Effector memory CD4-positive, alpha-beta T cell (primary cell): Measurements from ENCODE around the gene CLASP1.
"Not testable (repeated sequence)": the region's sequence is repeated elsewhere in the genome, so short reads cannot be mapped to it uniquely, and the experiment has no call there.

Experiments
- DNase-seq, 3 donors: peaks; one replicate each; pipeline ENCODE4 v3.0.0-alpha.2; 2020
- H3K27ac ChIP-seq: 2 replicates; pipeline ENCODE4 v1.7.0; 2013; ENCODE audit warnings: mild to moderate bottlenecking, low read length, moderate library complexity; ENCODE audit not compliant: insufficient read depth, poor library complexity, severe bottlenecking
- H3K27me3 ChIP-seq: replicated peaks from 2 replicates; pipeline ENCODE4 v1.7.0; 2013; ENCODE audit warnings: mild to moderate bottlenecking, low read length; ENCODE audit not compliant: insufficient read depth, control insufficient read depth, poor library complexity, severe bottlenecking
- H3K36me3 ChIP-seq: 2 replicates; pipeline ENCODE4 v1.7.0; 2013; ENCODE audit warnings: mild to moderate bottlenecking, low read length, moderate library complexity; ENCODE audit not compliant: control insufficient read depth, insufficient read depth
- H3K4me1 ChIP-seq: 2 replicates; pipeline ENCODE4 v1.7.0; 2013; ENCODE audit warnings: low read length, mild to moderate bottlenecking; ENCODE audit not compliant: control insufficient read depth, insufficient read depth, poor library complexity, severe bottlenecking
- H3K4me3 ChIP-seq: 2 replicates; pipeline ENCODE4 v1.7.0; 2013; ENCODE audit warnings: low read length, low read depth, mild to moderate bottlenecking; ENCODE audit not compliant: insufficient read depth, poor library complexity, severe bottlenecking
- H3K9me3 ChIP-seq: 2 replicates; pipeline ENCODE4 v1.7.0; 2013; ENCODE audit warnings: mild to moderate bottlenecking, low read length, moderate library complexity; ENCODE audit not compliant: control insufficient read depth

The CLASP1 gene

DNA sequence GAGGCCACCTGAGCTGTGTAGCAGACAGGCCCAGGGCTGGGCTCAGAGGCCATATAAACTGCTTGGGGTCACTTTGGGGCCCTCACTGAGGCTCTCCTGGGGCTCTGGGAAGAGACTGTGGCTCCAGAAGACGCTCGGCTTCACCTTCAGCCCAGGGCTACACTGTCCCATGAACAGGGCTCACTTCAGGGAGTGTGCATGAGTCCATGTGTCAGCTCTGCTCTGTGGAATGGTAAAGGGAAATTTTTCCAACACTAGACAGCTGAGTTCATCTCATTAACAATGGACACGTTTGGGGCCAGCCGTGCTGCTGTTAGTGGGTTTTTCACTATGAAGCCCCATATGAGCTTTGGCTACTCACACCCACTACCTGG lies 298.9 kb downstream of the CLASP1 start:
- no peaks in the 10 kb centered on the region for H3K9me3 ChIP-seq
- no peaks in the 10 kb centered on the region for H3K27me3 ChIP-seq
- H3K4me1 ChIP-seq: no peaks in the 10 kb centered on the region
- peaks cover 83% of the 10 kb centered on the region for H3K36me3 ChIP-seq
- no peak for DNase-seq
- H3K27ac ChIP-seq: no peak overlapping the region
- H3K4me3 ChIP-seq: no peak overlapping the region

DNA sequence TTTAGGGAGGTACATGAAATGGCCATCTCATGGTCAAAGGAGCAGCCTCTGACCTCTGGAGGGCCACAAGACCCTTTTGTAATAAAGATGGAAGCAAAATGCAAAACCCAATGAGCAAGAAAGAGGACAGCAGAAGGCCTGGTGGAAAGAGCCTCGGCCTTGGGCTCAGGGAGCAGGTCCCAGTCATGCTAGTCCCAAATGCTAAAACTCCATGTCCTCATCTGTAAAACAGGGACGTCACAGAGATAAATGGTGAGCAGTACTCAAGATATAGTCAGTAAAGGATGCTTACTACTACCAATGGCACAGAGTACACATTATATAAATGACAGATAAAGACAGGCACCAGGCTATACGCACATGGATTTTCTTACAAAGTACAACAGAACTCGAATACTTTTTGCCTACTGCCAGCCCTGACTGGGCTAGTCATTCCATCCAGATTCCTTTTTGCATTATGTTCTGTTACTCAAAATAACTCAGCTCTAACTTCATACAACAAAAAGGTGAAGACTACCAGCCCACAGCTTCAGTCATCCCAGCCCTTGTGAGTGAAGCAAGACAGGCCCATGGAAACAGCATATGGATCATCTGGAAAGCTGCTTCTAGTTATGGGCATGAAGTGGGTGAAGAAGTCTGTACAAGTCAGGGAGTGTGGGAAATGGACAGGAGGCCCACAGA lies 299.4 kb downstream of the CLASP1 start:
- no peak for DNase-seq
- H3K36me3 ChIP-seq: peaks cover 85% of the 10 kb centered on the region
- no peak overlapping the region for H3K4me3 ChIP-seq
- H3K27me3 ChIP-seq: no peaks in the 10 kb centered on the region
- H3K27ac ChIP-seq: no peak overlapping the region
- no peaks in the 10 kb centered on the region for H3K4me1 ChIP-seq
- no peaks in the 10 kb centered on the region for H3K9me3 ChIP-seq

DNA sequence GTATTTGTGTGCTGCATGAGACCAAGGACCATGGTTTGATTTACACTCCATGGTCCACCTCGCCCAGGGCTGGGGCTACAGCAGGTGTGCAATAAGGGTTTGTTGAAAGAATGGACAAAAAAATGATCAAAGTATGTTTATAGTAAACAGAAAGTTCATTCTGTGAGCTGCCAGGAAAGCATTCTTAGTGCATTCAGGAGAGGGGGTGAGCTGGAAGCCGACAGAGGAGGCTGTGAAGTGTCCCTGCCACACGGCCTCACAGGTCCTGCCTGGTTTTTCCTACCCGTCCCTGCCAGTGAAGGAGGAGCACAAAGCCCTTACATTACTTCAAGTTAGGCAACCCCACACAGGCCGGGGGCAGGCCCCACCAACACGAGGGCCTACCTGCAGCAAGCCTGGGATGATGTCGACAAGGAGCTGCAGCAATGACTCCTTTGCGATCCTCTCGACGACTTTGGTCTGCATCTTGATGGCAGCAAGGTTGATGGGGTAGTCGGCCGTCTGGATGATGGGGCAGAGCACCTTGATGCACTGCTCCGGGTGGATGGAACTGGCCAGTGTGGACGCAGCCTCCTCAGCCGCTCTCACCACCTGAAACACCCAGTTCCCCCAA lies 301.0 kb downstream of the CLASP1 start:
- H3K27me3 ChIP-seq: no peaks in the 10 kb centered on the region
- H3K27ac ChIP-seq: no peak overlapping the region
- DNase-seq: no peak
- no peak overlapping the region for H3K4me3 ChIP-seq
- H3K36me3 ChIP-seq: peaks cover 77% of the 10 kb centered on the region
- no peaks in the 10 kb centered on the region for H3K4me1 ChIP-seq
- no peaks in the 10 kb centered on the region for H3K9me3 ChIP-seq

DNA sequence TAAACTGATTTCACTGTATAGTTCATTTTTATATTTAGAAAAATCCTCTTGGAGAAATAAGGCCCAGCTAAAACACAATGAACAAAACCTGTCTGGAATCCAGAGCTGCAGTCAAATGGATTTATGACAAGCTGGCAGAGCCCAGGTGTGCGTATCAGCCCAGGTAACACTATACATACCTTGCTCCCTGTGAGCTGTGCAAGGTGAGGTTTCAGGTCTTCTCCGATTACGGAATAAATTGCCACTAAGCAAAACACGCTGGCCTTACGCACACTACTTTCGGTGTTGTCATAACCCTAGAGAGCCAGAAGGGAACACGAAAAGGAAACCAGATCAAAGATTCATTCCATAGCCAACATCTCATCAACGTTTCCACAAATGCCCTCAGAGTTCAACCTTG lies 302.4 kb downstream of the CLASP1 start:
- no peaks in the 10 kb centered on the region for H3K4me1 ChIP-seq
- DNase-seq: no peak
- H3K27ac ChIP-seq: no peak overlapping the region
- no peaks in the 10 kb centered on the region for H3K9me3 ChIP-seq
- H3K27me3 ChIP-seq: no peaks in the 10 kb centered on the region
- H3K36me3 ChIP-seq: peaks cover 69% of the 10 kb centered on the region
- H3K4me3 ChIP-seq: no peak overlapping the region

DNA sequence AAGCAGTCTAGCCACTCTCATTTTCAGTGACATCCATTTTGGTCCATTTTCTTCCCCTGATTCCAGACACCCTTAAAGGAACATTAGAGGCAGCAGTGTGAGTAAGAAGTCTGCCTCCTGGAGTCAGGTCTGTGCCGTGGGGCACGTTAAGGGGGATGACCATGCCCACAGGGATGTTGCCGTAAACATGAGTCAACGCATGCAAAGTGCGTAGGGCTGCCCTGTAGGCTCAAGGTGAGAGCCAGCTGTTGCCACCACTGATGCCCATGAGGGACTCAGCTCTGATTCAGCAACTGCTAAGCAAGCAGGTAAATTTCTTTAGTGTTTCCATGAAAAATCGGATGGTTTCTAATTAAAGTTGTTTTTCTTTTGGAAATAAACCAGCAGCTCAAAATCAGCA lies 302.9 kb downstream of the CLASP1 start:
- H3K4me1 ChIP-seq: no peaks in the 10 kb centered on the region
- H3K27me3 ChIP-seq: no peaks in the 10 kb centered on the region
- no peaks in the 10 kb centered on the region for H3K9me3 ChIP-seq
- DNase-seq: no peak
- H3K27ac ChIP-seq: no peak overlapping the region
- H3K36me3 ChIP-seq: peaks cover 64% of the 10 kb centered on the region
- no peak overlapping the region for H3K4me3 ChIP-seq

DNA sequence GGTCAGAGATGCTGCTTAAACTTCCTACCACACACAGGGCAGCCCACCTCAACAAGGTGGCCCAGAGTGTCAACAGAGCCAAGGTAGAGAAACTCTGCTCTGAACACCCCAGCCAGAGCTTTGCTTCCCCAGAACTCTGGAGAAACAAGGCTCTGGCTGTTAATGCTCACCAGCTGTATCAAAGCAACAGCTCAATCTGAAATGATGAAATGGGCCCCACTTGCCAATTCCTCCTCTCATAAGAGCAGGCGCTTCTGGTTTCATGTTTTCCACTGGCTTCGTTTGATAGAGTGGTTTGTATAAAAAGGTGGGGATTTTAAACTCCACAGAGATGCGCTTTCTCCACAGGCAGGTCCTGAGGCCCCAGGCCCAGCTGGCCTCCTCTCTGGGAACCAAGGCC lies 303.4 kb downstream of the CLASP1 start:
- H3K27me3 ChIP-seq: no peaks in the 10 kb centered on the region
- no peak overlapping the region for H3K27ac ChIP-seq
- peaks cover 59% of the 10 kb centered on the region for H3K36me3 ChIP-seq
- H3K4me3 ChIP-seq: no peak overlapping the region
- DNase-seq: no peak
- H3K4me1 ChIP-seq: no peaks in the 10 kb centered on the region
- H3K9me3 ChIP-seq: no peaks in the 10 kb centered on the region

DNA sequence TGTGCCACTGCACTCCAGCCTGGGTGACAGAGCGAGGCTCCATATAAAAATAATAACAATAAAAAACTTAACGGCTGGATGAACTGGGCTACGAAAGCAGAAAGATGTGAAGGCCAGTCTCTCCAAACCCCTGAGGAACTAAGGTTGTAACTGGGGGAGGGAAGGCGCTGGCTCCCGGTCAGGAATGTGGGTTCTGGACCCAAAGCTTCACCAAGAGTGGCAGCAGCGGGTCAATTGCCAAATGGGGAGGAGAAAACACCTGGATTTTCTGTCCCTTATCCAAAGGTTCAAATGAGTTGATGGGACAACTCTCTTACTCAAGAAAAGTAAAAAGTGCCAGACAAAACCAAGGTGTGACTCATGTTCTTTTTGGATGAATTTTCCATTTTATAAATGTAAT lies 304.2 kb downstream of the CLASP1 start:
- H3K4me1 ChIP-seq: no peaks in the 10 kb centered on the region
- no peaks in the 10 kb centered on the region for H3K27me3 ChIP-seq
- peaks cover 59% of the 10 kb centered on the region for H3K36me3 ChIP-seq
- no peak overlapping the region for H3K27ac ChIP-seq
- no peaks in the 10 kb centered on the region for H3K9me3 ChIP-seq
- DNase-seq: no peak
- H3K4me3 ChIP-seq: no peak overlapping the region

DNA sequence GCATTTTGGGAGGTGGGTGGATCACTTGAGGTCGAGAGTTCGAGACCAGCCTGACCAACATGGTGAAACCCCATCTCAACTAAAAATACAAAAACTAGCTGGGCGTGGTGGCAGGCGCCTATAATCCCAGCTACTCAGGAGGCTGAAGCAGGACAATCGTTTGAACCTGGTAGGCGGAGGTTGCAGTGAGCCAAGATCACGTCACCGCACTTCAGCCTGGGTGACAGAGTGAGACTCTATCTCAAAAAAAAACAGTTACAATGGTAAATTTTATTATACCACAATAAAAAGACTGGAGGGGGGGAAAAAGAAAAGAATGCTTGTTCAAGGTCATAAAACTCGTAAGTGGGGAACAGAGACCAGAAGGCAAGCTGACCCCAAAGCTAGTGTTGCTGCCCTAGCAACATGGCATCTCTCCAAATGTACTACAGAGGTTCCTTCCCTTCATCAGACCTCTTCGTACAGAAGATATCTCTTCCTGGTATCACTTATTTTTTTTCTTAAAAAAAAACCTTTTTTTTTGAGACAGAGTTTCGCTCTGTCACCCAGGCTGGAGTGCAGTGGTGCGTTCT lies 305.3 kb downstream of the CLASP1 start:
- H3K4me3 ChIP-seq, H3K27ac ChIP-seq, H3K9me3 ChIP-seq, H3K4me1 ChIP-seq, H3K27me3 ChIP-seq, DNase-seq: not testable (repeated sequence)
- H3K36me3 ChIP-seq: peaks cover 51% of the 10 kb centered on the region

DNA sequence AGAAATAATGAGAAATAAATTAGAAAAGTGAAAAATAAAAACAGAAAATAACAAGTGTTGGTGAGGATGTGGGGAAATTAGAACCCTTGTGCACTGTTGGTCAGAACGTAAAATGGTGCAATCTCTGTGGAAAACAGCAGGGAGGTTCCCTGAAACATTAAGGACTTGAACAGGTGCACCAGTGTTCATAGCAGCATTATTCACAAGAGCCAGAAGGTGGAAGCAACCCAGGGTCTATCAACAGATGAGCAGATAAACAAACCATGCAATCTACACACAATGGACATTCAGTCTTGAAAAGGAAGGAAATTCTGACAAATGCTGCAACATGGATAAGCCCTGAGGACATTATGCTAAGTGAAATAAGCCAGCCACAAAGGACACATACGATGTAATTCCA lies 306.1 kb downstream of the CLASP1 start:
- Histone ChIP-seq H3K9me3 (no peaks in the 10 kb centered on the region), H3K27me3 (no peaks in the 10 kb centered on the region), H3K27ac (no peak overlapping the region), H3K36me3 (peaks cover 52% of the 10 kb centered on the region), H3K4me1 (no peaks in the 10 kb centered on the region), H3K4me3 (no peak overlapping the region)
- DNase-seq: no peak

DNA sequence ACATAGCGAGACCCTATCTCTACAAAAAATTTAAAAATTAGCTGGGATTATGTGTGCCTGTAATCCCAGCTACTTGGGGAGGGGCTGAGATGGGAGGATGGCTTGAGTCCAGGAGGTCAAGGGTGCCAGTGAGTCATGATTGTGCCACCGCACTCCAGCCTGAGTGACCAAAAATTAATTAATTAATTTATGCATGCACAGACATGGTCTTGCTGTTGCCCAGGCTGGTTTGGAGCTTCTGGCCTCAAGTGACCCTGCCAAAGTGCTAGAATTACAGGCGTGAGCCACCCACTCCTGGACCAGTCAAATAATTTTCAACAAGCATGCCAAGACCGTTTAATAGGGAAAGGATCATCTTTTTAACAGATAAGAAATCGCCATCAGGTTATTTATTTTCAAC lies 306.5 kb downstream of the CLASP1 start:
- H3K36me3 ChIP-seq: peaks cover 51% of the 10 kb centered on the region
- H3K27ac ChIP-seq: no peak overlapping the region
- H3K4me1 ChIP-seq: no peaks in the 10 kb centered on the region
- DNase-seq: no peak
- no peaks in the 10 kb centered on the region for H3K27me3 ChIP-seq
- H3K4me3 ChIP-seq: no peak overlapping the region
- H3K9me3 ChIP-seq: no peaks in the 10 kb centered on the region
